Measurements from ENCODE around the gene PRPF38A. TPM values are rescaled to one million over a fixed set of nuclear protein-coding genes. Genes with fewer than 3 reads are reported as not detected.

Gene PRPF38A
- total RNA-seq, 1 experiment from 2014 or later: 16.6 TPM

DNA sequence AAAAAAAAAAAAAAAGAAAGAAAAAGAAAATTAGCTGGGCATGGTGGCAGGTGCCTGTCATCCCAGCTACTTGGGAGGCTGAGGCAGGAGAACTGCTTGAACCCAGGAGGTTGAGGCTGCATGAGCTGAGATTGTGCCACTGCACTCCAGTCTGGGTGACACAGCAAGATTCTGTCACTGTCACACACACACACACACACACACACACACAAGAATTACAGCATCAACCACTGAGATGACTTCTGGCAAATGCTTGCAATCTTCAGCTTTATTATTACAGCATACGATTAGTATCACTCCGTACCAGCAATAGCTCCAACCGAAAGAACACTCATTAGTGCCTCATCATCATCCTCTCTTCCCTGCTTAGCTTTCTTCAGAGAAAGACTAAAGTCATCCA is 4.8 kb upstream of the PRPF38A start:
- DNase-seq (ENCODE audit: low read depth): no peak

DNA sequence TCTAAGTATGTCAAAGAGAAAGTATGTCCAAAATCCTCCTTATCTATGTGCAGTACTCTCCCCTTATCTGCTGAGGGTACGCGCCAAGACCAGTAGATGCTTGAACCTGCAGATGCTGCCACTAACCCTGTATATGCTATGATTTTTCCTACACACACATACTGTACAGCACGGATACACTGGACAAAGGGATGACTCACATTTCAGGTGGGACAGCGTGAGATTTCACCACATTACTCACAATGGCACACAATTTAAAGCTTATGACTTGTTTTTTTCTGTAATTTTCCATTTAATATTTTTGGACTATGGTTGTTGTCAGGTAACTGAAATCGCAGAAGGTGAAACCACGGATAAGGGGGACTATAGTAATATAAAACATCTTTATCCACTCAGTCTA is 4.3 kb upstream of the PRPF38A start:
- no peak for DNase-seq (ENCODE audit: low read depth)

DNA sequence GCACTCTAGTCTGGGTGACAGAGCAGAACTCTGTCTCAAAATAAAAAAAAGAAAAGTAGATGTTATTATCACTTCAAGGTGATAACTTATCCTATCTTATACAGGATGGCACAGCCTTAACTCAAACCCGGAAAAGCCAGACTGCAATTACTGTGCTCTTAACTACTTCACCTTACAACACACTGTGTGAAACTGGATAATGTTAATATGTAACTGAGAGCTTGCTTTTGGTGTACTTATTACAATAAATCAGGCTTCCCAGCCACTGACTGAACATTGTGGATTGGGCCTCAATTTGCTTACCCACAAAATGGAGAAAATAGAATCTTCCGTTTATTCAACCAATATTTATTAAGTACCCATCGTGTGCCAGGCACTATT is 1.6 kb upstream of the PRPF38A start:
- DNase-seq (ENCODE audit: low read depth): no peak

DNA sequence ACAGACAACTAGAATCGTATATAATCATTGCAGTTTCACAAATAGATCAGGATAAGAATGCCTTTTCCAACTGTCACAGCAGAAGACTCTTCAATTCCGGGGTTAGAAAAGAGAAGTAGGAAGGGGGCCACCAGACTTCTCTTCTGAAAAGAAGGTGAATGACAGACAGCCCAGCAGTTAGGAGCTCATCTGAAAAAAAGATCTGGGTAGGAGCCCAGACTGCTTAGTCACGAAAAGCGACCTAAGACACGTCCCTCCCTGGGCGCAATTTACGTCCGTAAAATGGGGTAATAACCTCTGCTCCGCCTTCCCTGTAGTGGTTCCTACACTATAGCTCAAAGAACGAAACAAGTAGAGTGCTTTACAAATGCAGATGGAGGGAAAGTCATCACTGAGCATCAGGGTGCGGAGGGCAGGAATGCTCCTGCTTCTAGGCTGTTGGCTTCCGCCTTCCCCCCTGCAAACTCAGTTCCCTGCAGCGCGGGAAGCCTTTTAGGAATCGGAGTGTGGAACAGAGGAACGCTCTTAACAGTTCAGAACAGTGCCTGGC is 761 bp upstream of the PRPF38A start:
- peak; percentile 81 for DNase-seq (ENCODE audit: low read depth)

DNA sequence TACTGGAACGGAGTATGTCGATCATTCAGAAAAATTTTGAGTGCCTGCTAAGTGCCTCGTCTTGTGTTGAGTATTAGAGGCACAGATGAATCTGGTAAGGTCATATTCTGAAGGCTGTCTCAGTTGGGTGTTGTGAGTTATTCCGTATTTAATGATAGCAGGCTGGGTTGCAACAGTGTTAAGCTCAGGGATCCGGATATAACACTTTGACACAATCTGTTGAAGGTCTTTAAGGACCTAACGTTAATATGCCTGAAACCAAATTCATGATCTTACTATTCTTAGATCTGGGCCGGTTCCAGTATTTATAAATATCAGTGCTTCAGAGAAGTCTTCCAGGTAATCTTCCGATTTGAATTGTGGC is 555 bp downstream of the PRPF38A start:
- no peak for DNase-seq (ENCODE audit: low read depth)

DNA sequence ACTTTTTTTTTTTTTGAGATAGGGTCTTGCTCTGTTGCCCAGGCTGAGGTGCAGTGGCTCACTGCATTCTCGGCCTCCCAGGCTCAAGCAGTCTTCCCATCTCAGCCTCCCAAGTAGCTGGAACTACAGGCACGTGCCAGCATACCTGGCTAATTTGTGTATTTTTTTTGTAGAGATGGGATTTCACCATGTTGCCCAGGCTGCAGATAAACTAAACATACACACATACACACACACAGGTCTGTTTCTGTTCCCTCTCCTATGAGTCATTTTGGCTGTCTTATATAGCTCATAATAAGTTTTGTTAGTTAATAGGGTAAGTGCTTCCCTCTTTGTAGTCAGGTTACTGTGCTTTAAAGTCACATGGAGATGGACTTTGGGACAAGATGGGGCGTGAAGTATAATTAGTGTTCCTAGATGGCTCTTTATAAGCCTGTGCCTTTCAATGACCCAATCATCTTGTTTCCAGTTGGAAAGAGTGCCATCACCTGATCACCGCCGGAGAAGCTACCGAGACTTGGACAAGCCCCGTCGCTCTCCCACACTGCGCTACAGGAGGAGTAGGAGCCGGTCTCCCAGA is 9.1 kb downstream of the PRPF38A start:
- no peak for DNase-seq (ENCODE audit: low read depth)

DNA sequence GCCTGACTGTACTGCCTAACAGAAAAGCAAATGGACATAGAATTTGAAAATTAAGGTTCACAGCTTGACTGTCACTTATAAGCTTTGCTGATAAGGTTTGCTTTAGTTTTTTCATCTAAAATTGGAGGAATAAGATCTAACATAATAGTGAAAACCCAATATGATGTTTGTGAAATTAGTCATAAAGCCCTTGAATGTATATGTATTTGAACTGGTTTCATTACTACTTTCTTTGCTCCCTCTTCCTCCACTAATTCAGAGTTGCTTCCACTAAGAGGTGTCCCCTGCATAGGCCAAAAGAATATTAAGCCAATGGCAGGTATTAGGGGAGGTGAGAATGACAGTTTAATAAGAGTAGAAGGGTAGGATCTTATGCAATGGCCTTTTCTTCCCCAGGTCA is 10.5 kb downstream of the PRPF38A start:
- DNase-seq (ENCODE audit: low read depth): no peak

DNA sequence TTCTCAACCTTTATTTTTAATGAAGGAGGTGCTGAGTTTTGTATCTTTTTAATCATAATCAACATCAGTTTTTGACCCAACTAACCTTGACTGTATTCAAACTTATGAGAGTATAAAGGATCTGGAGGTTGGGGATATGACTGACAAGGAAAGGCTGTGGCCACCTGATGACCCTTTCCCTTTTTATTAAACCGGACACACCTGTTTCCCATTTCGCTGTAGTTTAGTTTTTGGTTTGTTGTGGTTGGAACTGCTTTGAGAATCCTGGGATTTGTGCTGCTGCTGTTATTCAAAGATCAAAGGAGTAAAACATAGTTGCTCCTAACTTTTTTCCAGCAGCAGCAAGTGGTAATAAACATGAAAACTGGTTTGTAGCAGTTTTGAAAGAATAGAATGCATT is 12.4 kb downstream of the PRPF38A start:
- DNase-seq (ENCODE audit: low read depth): no peak

DNA sequence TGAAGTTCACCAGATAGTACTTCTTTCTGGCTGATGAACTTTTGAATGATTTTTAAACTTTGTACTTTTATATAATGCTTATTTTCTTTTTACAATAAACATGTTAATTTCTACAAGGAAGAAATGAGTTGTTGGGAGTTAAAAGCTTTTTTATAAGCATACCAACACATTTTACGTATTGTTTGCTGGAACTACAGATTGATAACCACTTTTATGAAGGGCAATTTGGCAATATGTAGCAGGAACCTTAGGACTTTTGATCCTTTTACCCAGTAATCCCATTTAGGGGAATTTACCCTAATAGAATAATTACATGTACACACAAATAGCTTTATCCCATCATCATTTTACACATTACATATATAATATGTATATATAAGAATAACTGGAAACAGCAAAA is 16.3 kb downstream of the PRPF38A start:
- no peak for DNase-seq (ENCODE audit: low read depth)

DNA sequence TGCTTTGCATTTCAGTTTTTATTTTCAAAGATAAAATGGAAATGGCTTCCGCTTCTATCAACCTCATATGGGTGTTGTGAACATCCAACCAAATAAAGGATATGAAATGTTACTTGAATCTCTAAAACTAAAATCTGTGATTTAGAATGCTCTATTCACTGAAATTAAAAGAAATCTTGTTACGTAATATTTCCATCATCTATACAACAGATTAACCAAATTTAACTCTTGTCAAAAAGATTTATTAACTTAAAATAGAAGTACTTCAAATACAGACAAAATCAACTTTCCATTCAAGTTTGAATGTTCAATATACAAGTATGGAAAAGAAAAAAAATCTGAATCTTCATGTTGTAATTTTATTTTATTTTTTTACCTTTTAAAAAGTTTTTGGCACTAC is 18.7 kb downstream of the PRPF38A start:
- no peak for DNase-seq (ENCODE audit: low read depth)

DNA sequence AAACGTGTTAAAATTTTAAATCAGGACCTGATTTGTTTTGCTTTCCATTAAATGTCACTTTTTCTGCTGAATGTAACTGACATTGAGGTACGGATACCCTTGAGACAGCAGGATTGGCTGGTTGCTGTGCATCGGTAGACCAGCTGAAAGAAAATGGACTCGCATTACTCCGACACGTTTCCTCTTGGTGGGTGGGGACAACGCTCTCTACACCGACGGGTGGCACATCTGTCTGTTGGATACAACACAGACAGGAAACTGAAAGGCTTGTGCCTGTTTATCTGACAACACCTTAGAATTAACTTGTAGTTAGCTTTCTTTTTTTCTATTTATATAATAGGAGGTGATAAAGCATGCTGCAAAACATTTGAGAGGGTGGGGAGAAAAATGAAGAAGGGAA is 19.4 kb downstream of the PRPF38A start:
- no peak for DNase-seq (ENCODE audit: low read depth)

DNA sequence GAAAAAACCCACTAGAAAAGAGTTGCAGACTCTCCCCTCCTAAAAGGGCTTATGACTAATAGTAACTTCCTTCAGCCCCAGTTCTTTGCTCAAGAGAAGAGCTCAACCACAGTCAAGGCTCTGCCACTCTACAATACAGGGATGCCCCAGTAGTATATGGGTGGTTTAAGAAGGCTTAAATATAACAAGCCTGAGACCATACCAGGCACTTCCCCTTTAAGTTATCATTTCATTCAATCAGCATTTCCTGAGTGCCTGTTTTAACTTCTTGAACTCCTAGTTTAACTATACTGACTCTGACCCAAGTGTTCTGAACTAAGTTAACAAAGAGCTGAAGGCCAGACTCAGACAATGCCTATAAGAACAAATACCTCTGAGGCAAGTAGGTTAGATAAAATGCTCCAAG is 19.8 kb downstream of the PRPF38A start:
- no peak for DNase-seq (ENCODE audit: low read depth)

DNA sequence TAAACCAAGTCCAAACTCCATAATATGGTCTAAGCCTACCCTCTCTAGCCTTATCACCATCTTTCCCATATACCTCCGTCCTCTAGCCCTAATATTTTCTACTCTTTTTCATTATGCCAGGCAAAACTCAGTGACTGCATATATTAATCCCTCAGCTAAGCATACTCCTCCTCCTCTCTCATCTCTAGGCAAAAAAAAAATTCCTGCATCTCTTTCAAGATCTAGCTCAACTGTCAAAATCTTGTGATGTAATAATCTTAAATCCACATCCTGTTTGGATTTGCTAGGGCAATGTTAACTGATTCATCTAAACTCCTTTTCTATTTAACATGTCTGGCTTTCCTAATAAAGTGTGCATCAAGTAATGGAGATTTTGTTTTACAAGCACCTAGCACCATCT is 20.4 kb downstream of the PRPF38A start:
- no peak for DNase-seq (ENCODE audit: low read depth)

DNA sequence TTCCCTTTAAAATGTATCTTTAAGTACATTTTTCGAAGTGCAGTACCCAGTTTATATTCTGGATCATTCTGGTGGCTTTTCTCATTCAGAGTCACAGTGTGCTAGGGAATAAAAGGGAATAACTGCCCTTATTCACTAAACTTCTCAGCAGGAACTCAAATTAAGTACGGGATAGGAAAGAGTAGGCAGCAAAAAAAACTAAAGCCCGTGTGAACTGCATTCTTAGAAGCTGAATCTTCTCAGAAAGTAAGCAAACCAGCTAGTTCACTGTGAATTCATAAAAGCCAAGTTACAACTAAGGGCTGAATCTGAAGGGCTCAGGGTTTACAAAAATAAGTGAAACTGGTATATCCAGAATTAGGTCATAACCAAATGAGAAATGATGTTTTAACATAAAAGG is 22.0 kb downstream of the PRPF38A start:
- no peak for DNase-seq (ENCODE audit: low read depth)

DNA sequence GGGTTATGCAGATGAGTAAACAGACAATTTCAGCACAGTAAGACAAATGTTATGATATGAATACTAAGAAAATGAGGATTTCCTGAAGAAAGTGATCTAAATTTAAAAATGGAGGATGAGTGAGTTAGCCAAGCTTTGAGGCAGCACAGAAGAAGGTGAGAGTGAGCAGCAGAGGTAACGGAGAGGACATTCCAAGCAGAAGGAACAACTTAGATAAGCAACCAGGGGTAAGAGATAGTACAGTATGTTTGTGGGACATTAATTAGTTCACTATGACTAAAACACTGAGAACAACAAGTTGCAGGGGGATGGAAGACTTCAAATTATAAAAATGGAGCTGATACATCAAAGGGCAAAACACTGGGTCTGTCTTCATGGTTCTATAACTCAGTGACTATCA is 22.8 kb downstream of the PRPF38A start:
- no peak for DNase-seq (ENCODE audit: low read depth)

DNA sequence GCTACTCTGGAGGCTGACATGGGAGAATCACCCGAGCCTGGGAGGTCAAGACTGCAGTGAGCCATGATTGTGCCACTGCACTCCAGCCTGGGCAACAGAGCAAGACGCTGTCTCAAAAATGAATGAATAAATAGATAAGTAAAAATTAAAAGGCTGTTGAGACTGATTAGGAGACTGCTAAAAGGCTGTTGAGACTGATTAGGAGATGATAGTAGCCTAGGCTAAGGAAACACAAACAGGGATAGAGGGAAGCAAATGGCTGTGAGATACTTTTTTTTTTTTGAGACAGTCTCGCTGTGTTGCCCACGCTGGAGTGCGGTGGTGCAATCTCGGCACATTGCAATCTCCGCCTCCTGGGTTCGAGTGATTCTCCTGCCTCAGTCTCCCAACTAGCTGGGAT is 28.4 kb downstream of the PRPF38A start:
- no peak for DNase-seq (ENCODE audit: low read depth)

DNA sequence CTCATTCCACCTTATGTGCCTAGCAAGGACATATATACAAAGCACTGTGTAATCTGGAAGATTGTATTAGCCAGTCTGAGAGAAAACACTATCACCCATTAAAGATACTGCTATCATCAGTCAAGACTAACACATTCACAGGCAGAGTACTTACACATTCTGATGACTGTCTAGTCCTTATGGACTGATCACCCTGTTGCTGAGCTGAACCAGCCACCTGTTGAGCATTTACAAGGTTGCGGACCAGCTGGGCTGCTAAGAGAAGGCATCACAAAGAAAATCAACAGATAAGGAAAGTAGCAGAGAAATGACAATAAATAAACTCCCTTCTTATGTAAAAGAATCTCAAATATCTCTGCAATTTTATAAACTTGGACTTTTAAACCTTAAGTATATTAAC is 30.8 kb downstream of the PRPF38A start:
- no peak for DNase-seq (ENCODE audit: low read depth)

DNA sequence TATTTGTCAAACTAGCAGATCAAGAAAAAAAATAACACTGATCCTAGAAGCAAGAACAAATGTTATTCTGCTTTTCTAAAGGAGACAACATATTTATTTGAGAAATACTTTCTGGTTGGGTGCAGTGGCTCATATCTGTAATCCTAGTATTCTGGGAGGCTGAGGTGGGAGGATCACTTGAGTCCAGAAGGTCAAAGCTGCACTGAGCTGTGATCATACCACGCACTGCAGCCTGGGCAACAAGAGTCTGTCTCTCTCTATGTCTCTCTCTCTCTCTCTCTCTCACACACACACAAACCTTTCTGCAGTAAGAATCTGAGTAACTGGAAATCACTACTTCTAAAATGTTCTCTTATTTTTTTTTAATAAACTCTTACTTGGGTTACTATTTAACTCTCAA is 31.2 kb downstream of the PRPF38A start:
- DNase-seq (ENCODE audit: low read depth): no peak

DNA sequence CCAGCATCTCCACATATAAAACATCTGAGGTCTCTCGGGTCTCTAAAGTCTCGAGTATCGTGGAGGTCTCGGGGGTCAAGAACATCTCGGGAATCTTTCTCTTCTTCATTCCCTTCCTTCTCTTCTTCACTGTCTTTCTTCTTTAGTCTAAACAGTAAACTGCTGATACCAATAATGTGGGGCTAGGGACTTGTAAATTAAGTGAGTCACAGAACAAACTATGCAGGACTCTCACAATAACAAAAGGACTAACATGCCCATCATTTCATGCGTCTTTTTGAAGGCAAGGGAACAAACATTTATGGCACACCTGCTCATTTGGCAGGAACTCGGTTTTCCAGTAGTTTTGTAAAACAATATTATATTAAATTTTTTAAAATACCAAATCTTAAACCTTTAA is 32.4 kb downstream of the PRPF38A start:
- no peak for DNase-seq (ENCODE audit: low read depth)

DNA sequence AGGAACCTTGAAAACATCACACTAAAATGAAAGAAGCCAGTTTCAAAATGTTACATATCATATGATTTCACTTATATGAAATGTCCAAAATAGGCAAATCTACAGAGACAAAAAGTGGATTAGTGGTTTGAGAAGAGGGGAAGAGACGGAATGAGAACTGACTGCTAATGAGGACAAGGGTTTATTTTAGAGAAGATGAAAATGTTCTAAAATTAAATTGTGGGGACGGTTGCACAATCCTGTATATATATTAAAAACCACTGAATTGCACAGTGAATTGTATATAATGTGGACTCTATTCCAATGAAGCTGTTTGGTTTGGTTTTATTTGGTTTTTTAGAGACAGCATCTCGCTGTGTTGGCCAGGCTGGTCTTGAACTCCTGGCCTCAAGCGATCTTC is 35.6 kb downstream of the PRPF38A start:
- no peak for DNase-seq (ENCODE audit: low read depth)

DNA sequence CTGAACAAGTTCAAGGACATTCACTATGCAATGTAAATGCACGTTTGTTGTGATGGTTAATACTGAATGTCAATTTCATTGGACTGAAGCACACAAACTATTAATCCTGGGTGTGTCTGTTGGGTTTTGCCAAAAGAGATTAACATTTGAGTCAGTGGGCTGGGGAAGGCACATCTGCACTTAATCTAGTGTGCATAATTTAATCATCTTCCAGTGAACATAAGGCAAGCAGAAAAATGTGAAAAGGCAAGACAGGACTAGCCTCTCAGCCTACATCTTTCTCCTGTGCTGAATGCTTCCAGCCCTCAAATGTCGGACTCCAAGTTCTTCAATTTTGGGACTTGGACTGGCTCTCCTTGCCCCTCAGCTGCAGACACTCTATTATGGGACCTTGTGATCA is 40.1 kb downstream of the PRPF38A start:
- no peak for DNase-seq (ENCODE audit: low read depth)

DNA sequence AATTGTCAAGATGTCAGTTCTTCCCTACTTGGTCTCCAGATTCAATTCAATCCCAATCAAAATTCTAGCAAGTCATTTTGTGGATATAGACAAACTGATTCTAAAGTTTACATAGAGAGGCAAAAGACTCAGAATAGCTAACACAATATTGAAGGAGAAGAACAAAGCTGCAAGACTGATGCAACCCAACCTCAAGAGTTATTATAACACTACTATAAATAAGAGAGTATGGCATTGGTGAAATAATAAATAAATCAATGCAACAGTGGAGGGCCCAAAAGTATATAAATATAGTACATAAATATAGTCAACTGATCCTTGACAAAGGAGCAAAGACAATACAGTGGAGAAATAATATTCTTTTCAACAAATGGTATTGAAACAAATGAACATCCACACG is 49.7 kb downstream of the PRPF38A start:
- no peak for DNase-seq (ENCODE audit: low read depth)

DNA sequence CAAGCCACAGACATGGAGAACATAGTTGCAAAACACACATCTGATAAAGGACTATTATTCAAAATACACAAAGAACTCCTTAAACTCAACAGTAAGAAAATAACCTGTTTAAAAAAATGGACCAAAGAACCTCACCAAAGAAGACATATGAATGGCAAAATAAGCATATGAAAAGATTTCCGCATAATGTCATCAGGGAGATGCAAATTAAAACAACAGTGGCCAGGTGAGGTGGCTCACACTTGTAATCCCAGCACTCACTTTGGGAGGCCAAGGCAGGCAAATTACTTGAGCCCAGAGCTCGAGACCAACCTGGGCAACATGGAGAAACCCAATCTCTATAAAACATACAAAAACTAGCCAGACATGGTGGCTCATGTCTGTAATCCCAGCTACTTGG is 50.4 kb downstream of the PRPF38A start:
- no peak for DNase-seq (ENCODE audit: low read depth)

DNA sequence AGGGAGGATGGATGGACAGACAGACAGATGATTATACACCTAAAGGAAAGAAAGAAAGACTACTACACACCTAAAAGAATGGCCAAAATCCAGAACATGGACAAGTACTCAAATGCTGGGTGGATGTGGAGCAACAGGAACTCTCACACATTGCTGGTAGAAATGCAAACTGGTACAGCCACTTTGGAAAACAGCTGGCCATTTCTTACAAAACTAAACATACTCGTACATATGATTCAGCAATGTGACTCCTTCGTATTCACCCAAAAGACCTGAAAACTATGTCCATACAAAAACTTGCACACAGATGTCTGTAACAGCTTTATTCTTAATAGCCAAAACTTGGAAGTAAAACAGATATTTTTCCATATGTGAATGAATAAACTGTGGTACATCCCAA is 51.3 kb downstream of the PRPF38A start:
- DNase-seq (ENCODE audit: low read depth): no peak

DNA sequence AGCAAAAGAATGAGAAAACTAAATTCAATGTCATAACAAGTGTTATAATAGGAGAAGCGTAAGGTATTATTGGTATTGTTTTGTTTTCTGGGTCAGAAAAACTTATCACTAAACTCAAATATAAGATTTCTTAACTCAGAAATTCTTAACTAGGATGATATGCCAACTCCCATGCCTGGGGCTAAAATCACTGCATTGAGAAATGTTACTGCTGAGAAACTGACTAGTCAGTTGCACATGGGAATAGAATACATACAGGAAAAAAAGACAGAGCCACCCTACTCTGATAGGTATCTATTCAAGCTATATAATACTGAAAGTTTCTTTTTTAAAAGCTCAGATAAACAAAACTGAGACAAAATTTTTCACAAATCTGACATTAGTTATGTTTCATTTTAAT is 56.3 kb downstream of the PRPF38A start:
- DNase-seq (ENCODE audit: low read depth): peak; percentile 24

Data from RPMI7951 (cell line).